Measurements from ENCODE around the gene NFATC2.

The NFATC2 gene

DNA sequence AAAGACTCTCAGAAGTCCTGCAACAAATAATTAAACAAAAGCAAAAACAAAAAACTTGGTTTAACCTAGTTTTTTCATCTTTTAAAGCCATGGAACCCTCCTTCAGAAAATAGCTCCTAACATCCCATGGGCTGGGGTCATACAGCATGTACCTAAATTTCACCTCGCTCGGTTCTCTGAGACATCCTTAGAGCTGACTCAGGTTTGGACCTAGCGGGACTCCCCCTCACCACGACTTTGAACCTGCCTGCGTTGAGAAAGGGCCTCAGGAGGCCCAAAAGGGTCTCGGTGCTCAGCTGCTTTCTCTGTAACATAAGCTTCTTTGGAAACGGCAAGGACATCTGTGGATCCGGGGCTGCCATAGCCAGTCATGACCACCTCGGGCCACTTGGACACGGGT is 112.8 kb downstream of the NFATC2 start:
- no peak for DNase-seq (ENCODE audit: low spot score)

DNA sequence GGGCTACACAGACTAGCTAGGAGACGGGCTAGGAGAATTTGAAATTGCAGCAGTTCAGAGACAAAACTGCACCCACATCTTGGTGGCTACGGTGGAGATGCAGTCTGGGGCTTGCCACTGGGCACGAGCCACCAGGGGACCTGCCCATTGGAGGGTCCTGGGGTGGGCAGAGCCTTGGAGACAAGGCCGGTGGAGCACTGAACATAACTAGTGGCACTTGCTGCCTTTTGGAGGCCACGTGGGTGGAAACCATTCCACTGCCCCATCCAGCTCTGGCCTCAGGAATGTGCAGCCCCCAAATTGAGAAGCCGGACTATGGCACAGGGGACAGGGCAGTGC is 113.4 kb downstream of the NFATC2 start:
- DNase-seq (ENCODE audit: low spot score), result no peak

DNA sequence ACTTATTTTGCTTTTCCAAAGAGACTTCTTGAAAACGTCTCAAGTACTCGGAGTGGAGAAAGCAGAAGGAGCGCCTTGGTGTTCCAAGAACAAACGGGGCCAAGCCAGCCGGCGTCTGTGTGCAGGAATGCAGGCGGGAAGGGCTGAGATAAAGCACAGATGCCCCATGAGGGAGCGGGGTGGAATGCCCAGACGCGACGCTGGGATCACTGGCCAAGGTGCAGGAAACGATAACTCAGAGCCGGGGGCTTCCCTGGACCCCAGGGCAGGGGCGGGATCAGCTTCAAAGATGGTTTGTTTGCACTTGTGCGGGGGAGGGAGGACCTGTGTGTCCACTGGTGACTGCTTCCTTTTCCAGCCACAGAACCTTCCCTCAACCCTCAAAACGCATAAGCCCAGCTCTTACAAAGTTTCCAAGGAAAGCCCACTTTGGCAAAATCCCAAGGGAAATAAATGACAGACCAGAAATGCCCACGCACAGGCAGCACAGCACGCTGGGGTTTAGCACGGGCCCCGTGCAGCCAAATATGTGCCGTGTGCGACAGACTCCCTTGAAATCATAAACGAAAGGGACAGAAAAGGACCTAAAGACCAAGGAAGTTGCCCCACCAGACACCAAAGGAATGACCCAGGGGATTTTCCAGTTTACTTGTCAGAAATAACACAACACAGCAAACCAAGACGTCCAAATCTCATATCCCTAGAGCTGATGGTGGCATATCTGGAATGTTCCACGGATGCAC is 113.9 kb downstream of the NFATC2 start:
- DNase-seq (ENCODE audit: low spot score), result no peak

DNA sequence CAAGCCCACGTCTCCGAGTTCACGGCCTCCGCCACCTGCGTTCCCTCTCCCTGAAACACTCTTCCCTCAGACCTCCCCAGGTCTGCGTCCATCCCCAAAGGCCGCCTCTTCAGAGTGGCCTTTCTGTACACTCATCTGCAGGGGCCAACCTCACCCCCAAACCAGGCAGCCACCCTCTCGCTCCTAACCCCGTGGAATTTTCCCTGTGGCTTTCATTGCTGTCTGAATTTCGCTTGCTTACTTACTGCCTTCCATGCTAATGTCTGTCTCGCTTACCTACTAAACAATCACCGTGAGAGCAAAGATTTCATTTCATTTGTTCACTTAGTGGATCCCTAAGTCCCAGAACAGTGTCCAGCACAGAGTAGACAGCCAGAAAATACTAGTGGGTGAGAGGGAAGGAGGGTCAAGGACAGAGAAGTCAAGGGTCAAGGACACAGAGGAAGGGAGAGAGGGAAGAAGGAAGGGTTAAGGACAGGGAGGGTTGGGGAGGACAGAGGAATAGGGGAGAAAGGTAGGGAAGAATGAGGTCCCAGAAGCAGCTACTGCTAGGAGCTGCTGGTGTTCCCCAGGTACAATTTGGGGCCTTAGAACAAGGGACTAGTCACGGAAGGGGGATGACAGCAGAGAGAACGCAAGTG is 114.7 kb downstream of the NFATC2 start:
- no peak for DNase-seq (ENCODE audit: low spot score)

DNA sequence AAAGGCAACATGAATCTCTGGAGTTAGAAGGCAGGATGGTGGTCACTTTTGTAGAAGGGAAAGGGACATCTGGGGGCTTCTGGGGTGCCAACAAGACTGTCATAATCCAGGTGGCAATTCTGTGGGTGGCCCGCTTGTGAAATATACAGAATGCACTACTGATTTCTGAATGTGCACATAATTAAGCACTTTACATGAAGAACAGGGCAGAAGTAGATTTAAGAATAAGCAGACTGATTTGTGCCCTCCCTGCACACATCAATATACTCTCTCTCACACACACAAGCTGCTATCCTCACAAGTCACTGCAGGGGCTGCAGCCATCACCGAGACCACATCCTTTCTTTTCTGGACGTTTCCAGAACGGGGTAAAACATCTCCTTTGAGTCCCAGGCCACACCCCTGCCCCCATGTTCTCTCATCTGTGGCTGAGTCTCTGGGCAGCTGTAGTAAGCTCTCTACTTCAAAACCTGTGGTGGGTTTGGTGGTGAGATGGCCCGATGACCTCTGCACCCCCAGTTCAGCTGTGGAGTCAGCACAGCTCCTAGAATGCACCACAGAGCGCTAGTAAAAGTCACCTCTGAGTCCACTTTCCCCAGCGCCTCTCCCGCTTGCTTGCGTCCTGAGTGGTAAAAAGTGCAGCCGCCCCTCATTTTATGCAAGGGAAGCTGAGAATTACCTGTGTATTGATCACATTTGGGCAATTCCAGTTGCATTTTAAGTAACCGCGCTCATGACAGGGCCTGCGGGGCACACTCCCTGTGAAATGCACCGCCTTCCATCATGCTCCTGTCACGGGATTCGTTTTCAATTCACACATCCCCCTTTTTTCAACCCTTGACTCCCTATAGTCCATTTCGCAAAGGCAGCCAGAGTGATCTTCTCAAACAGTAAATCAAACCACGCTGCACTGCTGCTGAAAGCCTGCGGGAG is 115.5 kb downstream of the NFATC2 start:
- no peak for DNase-seq (ENCODE audit: low spot score)

DNA sequence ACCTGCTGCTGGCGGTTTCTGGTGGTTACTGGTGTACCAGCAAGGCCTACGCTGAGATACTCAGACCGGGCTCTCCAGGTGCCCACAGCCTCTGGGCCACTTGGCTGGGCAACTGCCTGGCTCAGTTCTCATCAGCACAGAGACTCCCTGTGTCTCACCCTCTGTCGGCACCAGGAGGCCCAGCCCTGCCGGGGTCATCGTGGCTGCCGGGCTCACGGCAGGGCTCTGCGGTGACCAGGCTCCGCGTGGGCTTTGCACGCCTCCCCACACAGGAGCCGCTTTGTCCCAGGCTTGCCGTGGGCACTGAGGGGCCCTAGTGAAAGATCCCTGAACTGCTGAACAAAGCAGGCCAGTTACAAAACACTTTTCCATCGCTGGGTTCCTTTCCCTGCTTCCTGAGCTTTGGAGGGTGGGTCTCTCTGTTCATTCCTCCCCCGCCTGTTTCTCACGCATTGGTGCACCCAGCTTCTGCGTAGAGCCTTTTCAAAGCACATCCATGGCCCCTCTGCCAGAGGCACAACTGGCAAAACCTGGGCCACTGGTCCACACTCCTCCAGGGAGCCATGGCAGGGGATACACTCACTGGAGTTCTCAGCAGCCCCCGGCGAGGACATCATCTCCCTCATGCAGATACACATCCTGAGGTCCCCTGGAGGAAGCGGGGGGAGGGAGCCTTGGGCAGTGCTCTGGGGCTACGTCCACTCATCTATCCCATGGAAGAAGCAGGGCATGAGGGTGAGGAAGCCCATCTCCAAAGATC is 117.0 kb downstream of the NFATC2 start:
- peak; percentile 83 for DNase-seq (ENCODE audit: low spot score)

DNA sequence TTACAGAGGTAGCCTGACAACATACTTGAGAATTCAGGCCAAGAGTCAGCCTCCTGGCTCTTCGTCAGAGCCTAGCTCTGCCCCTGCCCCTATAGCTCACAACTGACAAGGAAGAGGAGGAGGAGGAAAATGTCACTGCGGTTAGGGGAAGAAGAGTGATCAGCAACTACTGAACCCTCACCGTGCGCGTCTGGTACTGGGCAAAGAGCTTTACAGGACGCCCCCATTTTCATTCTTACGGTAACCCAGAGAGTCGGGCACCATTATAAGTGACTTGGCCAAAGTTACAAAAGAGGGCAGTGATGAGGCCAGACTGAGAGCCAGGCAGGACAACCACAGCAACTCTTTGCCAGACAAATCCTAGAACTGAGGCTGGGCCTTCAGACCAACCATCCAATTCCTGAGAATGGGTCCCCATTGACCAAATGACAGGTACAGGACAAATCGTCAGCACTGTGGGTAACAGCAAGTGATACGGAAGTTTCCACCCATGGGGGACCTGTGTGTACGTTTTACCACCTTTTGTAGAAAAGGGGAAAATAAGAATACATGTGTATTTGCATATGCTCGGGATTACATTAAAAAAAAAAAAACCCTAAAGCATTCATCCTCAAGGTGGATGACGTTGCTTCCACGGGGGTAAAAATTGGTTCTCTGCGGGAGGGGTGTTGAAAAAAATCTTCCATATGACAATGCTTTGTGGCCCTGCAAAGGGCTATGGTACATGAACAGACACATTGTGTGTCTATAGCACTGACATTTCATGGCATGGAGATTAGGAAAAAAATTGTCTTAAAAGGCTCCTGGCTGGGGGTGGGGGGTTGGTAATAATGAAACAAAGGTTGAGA is 118.0 kb downstream of the NFATC2 start:
- DNase-seq (ENCODE audit: low spot score), result no peak

DNA sequence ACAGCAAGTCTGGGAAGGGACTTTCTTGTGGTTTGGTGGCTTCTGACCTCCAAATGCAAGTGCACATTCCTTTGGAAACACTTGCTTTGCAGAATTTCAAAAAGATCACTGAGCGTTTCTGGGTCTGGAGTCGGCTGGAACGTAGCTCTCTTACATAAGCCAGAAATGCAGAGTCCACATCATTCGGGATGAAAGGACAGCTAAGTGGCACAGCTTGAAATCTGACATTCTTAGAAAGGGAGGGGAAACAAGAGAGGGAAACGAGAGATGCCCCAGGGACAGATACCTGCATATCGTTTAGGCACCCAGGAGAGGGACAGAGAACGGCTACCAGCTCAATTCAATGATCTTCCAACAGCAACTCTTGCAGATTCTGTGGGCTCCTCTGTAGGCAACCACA is 118.7 kb downstream of the NFATC2 start:
- no peak for DNase-seq (ENCODE audit: low spot score)

DNA sequence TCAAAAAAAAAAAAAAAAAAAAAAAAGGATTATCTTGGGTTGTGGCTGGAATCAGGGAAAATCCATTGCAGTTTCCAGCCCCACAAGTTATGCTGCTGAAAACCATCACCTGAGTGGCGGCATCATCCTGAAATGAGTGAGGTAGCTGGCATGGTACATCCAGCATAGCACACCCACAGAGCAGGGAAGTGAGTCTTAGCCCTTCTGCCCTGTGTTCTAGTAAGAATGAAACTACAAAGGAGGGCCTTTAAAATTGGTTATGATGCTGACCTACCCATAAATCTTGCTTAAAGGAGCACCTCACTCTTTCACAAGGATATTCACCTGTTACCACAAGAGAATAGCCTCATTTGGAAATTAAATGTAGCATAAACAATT is 119.2 kb downstream of the NFATC2 start:
- DNase-seq (ENCODE audit: low spot score), result no peak

DNA sequence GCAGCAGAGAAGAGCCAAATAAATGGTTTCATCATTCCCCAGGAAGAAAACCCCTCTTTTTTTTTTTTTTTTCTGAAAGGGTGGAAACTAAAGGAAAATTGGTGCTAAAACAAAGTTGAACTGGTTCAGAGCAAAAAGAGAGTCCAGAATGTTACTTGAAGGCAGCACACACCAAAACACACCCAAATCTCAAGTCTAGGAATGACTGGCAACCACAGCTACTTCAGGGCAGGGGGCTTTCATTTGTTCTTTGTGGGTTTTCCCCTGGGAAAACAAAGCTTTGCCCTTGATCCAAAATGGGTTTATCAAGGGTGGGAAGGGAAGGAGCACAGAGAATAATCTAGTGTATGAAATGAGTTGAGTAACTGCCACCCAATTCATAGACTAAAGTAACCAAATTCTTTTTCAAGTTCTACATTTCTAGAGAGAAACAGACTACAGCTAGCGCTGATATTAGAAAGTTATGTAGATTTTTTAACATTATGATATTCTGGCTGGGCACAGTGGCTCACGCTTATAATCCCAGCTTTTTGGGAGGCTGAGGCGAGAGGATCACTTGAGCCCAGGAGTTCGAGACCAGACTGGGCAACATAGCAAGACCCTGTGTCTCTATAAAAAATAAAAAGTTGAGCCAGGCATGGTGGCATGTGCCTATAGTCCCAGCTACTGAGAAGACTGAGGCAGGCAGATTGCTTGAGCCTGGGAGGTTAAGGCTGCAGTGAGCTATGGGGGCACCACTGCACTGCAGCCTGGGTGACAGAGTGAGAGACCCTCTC is 119.8 kb downstream of the NFATC2 start:
- DNase-seq (ENCODE audit: low spot score), result no peak

DNA sequence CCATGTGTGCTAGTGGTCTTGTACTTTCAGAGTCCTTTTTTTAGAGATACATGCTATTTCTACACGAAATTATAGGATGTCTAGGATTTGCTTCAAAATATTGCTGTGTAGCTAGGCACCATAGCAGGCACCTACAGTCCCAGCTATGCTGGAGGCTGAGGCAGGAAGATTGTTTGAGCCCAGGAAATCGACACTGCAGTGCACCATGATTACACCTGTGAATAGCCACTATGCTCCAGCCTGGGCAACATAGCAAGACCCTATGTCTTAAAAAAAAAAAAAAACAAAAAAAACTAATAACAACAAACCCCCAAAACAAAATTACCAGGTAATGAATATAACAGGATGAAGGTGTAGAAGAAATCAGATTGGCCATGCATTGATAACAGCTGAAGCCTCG is 121.7 kb downstream of the NFATC2 start:
- no peak for DNase-seq (ENCODE audit: low spot score)

DNA sequence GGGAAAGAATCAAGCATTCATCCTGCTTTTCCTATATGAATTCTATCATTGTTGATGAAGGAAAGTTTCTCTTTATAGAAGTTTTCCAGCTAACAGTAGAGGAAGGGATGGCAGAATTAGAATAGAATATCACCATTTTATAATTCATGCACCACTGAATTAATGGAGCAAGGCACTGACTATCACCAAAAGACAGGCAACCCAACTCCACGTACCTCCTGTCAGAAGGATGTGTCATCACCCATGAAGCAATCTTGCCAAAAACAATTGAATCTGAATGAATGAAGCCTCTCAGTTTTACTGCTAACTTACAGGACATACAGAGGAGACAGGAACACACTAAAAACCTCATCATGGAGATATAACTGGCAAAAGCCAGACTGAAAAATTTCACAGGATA is 122.4 kb downstream of the NFATC2 start:
- DNase-seq (ENCODE audit: low spot score), result peak; percentile 91

DNA sequence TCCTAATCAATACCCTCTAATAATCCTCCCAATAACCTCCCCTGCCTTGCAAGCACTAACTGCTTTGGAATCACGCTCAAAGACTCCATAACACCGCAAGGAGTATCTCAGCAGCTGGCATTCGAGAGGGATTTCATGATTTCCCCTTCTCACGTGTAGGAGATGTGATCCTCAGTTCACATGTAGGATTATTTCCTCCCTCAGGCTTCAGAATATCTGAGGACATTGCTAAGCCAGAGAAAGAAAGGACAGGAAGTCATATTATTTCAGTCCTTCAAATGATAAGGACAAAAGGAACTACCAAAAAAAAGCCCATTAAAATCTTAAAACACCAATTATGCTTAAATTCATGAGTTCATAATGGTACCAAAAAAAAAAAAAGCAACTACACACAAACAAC is 122.9 kb downstream of the NFATC2 start:
- DNase-seq (ENCODE audit: low spot score), result peak; percentile 64

DNA sequence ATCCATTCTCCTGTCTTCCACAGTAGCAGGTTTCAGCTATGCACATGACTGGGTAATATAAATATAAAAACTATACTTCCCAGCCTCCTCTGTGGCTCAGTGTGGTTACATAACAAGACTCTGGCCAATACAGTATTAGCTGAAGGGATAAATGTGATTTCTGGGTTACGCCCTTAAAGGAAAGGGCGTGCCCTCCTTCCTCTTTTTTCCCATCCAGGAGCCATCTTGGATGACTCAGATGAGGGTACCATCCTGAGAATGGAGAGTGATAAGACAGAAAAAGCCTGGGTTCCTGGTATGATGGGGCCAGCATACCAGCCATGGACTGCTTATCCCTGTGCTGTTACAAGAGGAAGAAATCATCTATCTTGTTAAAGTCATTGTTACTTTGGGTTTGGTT is 123.3 kb downstream of the NFATC2 start:
- no peak for DNase-seq (ENCODE audit: low spot score)

DNA sequence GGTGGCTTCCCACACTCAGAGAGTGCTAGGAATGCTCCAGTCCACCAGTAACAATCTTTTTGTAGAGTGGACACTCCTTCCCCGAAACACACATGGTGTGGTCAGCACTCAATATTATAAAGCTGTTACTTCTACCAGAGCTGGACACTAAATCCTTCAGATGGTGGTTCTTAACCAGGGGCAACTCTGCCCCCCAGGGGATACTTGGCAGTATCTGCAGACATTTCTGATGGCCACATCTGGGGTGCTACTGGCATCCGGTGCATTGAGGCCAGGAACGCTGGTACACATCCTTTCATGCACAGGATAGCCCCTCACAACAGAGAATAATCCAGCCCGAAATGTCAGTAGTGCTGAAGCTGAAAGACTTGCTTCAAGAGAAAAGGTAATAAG is 124.4 kb downstream of the NFATC2 start:
- DNase-seq (ENCODE audit: low spot score), result no peak

DNA sequence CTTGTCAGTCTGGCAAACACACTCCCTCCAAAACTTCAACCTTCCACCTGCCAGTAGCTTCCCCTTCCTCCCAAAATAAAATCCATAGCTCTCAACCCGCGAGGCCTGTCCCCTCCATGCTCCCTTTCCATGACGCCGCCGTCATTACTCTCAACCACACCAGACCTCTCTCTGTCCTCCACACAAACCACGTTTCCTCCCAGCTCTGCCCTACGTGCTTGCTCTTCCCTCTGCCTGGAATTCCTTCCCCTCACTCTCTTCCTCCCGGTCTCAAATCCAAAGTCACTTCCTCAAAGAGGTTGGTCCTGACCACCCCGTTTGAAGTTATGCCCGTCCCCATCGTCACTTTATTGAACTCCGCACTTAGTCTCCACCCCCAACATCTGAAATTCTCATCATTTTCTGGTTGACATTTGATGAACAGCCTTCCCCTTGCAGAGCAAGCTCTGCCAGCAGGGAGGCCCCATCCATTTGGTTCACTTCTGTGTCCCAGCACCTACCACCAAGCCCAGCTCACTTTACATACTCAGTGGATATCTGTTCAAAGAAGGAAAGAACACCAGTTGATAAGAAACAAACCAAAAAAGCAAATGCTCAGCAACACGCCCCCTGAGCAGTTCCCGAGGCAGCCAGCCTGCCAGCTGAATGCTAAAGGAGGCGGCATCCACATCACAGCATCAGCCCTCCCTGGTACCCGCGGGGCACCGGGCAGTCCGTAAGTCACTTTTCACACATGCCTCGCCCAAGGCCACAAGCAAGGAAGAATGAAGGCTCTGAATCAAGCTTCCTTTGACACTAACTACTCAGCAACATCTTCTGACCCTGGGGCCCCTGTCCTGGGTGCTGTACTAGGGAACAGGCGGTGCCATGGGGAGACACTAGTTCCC is 125.0 kb downstream of the NFATC2 start:
- DNase-seq (ENCODE audit: low spot score), result no peak

DNA sequence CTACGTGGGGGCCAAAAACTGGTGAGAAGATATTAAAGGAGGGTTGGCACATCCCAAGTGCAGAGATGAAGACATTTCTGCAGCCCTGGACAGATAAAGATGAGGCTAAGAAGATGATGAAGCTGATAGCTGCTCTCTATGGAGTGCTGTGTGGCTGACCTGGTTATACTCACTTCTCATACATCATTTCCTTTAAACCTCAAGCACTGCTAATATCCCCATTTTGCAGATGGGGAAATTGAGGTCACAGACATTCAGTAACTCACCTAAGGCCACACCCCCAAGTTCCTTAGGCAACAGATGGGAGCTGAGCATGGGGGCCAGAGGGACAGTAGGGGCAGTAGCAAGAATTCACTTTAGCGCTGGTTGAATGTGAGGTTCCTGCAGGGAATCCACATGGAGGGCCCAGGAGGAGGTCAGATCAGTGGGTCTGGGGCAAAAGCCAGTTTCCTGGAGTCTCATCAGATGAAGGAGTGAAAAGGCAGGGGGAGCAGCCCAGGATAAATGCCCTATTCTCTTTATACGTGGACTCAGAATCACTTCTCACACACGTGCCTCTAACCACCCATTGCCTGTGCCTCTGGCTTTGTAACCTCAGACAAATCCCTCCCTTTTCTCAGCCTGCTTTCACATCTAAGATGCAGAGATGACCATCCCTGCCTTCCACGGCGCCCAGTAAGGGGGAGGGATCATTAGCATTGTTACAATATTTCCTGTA is 125.8 kb downstream of the NFATC2 start:
- no peak for DNase-seq (ENCODE audit: low spot score)

DNA sequence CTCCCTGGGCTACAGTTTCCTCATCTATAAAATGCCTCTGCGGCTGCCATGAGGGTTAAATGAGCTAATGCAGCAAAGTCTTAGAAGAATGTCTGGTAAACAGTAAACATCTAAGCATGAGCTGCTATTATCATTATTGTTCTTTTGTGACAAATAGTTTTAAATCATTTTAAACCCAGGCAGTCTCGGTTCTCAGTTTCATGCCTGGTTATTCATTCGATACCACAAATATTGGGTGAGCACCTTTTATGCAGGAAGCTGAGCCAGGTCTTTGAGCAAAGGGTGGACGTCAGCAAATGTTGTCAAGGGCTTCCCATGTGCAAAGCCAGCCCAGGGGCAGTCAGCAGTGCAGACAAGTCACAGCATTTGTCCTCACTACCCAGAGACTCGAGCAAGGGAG is 128.7 kb downstream of the NFATC2 start:
- DNase-seq (ENCODE audit: low spot score), result no peak

DNA sequence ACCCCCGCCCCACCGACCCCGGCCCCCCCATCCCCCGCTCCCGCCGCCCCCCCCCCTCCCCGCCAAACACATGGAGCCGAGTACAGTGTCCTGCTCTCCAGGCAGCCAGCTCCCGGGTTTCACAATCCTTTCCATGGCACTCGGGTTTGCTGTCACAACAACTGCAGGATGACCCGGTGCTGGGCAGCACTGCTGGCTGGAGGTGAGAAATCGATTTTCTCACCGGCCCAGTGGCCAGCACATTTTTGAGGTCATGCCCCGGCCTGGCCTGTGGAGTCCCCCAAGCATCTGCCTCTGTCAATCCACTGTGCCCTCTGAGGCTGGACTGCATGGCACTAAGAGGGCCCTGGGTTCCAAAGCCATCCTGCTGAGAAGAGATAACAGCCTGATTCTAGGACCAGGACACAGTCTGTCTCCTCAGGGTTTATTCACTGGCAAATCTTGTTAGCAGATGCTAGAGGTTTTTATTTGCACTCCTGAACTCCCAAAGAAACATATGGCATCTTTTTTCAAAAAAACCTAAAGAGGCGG is 129.5 kb downstream of the NFATC2 start:
- DNase-seq (ENCODE audit: low spot score), result no peak

All from COLO829 (cell line).